Measurements from ENCODE around the gene SLC6A18.

DNA sequence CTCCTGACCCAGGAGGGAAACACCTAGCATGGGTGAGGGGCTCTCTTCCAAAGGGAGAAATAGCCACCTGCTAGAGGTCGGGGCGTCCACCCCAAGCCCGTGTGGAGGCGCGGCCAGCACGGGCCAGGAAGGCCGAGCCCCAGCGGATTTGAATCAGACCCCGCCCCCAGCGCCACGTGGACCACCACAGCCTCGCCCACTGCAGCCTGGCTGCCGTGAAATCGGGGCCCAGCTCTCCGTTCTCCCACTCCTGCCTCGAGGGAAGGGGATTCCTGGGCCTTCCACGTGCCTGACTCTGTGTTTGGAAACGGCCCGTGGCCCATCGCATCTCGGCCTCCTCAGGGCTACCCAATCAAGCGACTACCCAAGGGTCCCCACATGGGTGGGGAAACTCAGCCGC is 31.6 kb downstream of the SLC6A18 start:
- TF ChIP-seq, protein P1, sequence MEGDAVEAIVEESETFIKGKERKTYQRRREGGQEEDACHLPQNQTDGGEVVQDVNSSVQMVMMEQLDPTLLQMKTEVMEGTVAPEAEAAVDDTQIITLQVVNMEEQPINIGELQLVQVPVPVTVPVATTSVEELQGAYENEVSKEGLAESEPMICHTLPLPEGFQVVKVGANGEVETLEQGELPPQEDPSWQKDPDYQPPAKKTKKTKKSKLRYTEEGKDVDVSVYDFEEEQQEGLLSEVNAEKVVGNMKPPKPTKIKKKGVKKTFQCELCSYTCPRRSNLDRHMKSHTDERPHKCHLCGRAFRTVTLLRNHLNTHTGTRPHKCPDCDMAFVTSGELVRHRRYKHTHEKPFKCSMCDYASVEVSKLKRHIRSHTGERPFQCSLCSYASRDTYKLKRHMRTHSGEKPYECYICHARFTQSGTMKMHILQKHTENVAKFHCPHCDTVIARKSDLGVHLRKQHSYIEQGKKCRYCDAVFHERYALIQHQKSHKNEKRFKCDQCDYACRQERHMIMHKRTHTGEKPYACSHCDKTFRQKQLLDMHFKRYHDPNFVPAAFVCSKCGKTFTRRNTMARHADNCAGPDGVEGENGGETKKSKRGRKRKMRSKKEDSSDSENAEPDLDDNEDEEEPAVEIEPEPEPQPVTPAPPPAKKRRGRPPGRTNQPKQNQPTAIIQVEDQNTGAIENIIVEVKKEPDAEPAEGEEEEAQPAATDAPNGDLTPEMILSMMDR (IDR thresholded peaks at IDR 0.05; ENCODE audit: low read depth, low read length): no peak
- TF ChIP-seq EZH2phosphoT487 (IDR thresholded peaks at IDR 0.05; ENCODE audit: low read depth): no peak

All from OCI-LY3 (cell line).